ENCODE measurements around the gene ORAI1. TPM values are rescaled to one million over a fixed set of nuclear protein-coding genes. Genes with fewer than 3 reads are reported as not detected.

The ORAI1 gene
- total RNA-seq, 1 experiment from 2014 or later, result 31.4 TPM

DNA sequence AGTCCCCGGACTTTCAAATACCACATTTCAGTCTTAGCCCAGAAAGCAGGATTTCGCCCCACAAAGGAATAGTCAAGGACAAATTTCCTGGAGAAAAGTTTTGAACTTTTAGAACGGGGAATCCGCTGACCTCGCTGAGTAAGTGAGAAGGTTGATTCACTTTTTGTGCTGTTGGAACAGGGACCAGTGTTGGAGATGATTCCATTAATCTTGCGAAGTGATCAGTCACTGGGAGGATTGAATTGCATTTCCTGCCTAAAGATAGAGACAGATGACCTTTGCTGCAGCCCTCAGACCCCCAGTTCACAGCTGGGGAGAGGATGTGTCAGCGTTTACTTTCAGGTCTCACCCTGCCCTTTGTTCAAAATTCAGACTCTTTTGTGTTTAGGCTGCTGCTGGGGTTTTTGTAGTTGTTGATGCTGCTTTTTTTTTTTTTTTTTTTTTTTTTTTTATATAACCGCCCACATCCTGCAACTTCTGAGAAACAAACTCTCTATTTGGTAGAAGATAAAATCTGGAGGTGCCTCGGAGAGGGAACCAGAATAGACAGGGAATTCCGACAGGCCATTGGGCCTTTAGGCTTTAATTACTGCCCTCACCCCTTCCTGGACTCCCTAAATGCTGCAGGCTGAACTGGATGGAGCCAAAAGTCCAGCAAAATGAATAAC lies 35.7 kb upstream of the ORAI1 start:
- intact Hi-C loops (cut with micrococcal nuclease), result no loop called here
- Histone ChIP-seq H3F3A (ENCODE audit: low read length, unreplicated experiment) (no peaks in the 10 kb centered on the region), H3K4me3 (ENCODE audit: low read length) (no peak overlapping the region), H3K9ac (ENCODE audit: low read length) (no peak overlapping the region), H3K9me2 (replicated peaks; ENCODE audit: low read length) (no peaks in the 10 kb centered on the region), H3K4me1 (ENCODE audit: insufficient read depth, low read length) (no peaks in the 10 kb centered on the region), H3K9me3 (ENCODE audit: low read length) (no peaks in the 10 kb centered on the region), H3K27me3 (ENCODE audit: low read length) (no peaks in the 10 kb centered on the region), H3K36me3 (ENCODE audit: low read depth, low read length) (no peaks in the 10 kb centered on the region), H3K27ac (ENCODE audit: low read length) (no peak overlapping the region), H3K79me2 (ENCODE audit: low read length) (no peaks in the 10 kb centered on the region), H3K4me2 (ENCODE audit: low read length) (no peak overlapping the region), H2AFZ (ENCODE audit: low read length) (no peak overlapping the region), H4K20me1 (ENCODE audit: low read length) (no peaks in the 10 kb centered on the region)
- ChIA-PET CTCF (no interaction called here), POLR2A (ENCODE audit: unreplicated experiment) (no interaction called here)
- no peak for ATAC-seq
- no TSS peak for BruUV-seq (replicated peaks)
- TF ChIP-seq EZH2phosphoT487 (IDR thresholded peaks at IDR 0.05; ENCODE audit: borderline replicate concordance, low read length) (no peak), EZH2 (IDR thresholded peaks at IDR 0.05; ENCODE audit: low read length, unreplicated experiment) (no peak)
- TF ChIP-seq, protein P1, sequence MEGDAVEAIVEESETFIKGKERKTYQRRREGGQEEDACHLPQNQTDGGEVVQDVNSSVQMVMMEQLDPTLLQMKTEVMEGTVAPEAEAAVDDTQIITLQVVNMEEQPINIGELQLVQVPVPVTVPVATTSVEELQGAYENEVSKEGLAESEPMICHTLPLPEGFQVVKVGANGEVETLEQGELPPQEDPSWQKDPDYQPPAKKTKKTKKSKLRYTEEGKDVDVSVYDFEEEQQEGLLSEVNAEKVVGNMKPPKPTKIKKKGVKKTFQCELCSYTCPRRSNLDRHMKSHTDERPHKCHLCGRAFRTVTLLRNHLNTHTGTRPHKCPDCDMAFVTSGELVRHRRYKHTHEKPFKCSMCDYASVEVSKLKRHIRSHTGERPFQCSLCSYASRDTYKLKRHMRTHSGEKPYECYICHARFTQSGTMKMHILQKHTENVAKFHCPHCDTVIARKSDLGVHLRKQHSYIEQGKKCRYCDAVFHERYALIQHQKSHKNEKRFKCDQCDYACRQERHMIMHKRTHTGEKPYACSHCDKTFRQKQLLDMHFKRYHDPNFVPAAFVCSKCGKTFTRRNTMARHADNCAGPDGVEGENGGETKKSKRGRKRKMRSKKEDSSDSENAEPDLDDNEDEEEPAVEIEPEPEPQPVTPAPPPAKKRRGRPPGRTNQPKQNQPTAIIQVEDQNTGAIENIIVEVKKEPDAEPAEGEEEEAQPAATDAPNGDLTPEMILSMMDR (conservative IDR thresholded peaks at IDR 0.05; ENCODE audit: low read depth, low read length), result no peak
- DNase-seq, result no peak

DNA sequence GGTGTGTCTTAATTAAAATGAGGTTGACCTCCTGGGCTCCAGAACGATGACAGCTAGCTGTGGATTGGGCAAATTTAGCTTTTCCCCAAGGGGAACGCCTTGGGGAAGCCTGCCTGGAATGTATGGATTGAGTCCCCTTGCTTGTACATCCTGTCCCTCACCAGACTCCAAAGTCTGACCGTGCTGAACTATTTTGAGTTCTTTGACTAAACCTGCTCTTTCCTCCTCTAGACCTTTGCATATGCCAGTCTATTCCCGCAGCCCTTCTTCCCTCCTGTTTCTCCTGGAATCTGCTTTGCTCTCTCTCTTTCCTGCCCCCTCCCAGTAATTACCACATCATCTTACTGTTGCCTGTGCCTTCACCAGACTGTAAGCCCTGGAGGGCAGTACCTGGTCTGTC lies 34.0 kb upstream of the ORAI1 start:
- TF ChIP-seq, protein P1 (conservative IDR thresholded peaks at IDR 0.05; ENCODE audit: low read depth, low read length), result no peak
- no peak for TF ChIP-seq EZH2phosphoT487 (IDR thresholded peaks at IDR 0.05; ENCODE audit: borderline replicate concordance, low read length)
- no peak for TF ChIP-seq EZH2 (IDR thresholded peaks at IDR 0.05; ENCODE audit: low read length, unreplicated experiment)

DNA sequence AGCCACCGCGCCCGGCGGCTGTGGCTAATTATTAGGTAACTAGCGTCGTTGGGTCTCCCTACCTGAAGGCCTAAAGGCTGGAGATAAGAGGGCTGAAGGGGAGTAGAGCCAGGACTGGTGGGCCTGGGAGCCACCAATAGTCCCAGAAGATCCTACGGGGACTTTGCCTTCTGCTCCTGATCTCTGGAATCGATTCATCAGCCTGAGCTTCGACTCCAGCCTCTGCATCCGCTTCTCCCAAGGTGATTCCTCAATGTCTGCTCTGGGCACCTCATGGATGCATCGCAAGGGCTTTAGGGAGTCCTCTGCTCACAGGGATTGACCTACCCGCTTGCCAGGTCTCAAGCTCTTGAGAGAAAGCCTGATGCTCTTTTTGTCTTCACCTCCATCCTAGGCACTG lies 30.8 kb upstream of the ORAI1 start:
- H3K36me3 ChIP-seq (ENCODE audit: low read depth, low read length), result no peaks in the 10 kb centered on the region
- H3K27me3 ChIP-seq (ENCODE audit: low read length), result no peaks in the 10 kb centered on the region
- no peaks in the 10 kb centered on the region for H4K20me1 ChIP-seq (ENCODE audit: low read length)
- H3K79me2 ChIP-seq (ENCODE audit: low read length), result no peaks in the 10 kb centered on the region
- no peak for TF ChIP-seq EZH2phosphoT487 (IDR thresholded peaks at IDR 0.05; ENCODE audit: borderline replicate concordance, low read length)
- TF ChIP-seq, protein P1 (conservative IDR thresholded peaks at IDR 0.05; ENCODE audit: low read depth, low read length), result no peak
- no peak for TF ChIP-seq EZH2 (IDR thresholded peaks at IDR 0.05; ENCODE audit: low read length, unreplicated experiment)
- no peak for ATAC-seq
- no peak overlapping the region for H2AFZ ChIP-seq (ENCODE audit: low read length)
- H3K4me3 ChIP-seq (ENCODE audit: low read length), result no peak overlapping the region
- H3K9me2 ChIP-seq (replicated peaks; ENCODE audit: low read length), result no peaks in the 10 kb centered on the region
- H3K9ac ChIP-seq (ENCODE audit: low read length), result no peak overlapping the region
- no peak overlapping the region for H3K4me2 ChIP-seq (ENCODE audit: low read length)
- no TSS peak for BruUV-seq (replicated peaks)
- ChIA-PET POLR2A (ENCODE audit: unreplicated experiment) (no interaction called here), CTCF (no interaction called here)
- H3K27ac ChIP-seq (ENCODE audit: low read length), result no peak overlapping the region
- intact Hi-C loops (cut with micrococcal nuclease), result no loop called here
- H3K9me3 ChIP-seq (ENCODE audit: low read length), result no peaks in the 10 kb centered on the region
- H3F3A ChIP-seq (ENCODE audit: low read length, unreplicated experiment), result no peaks in the 10 kb centered on the region
- no peaks in the 10 kb centered on the region for H3K4me1 ChIP-seq (ENCODE audit: insufficient read depth, low read length)
- DNase-seq, result no peak

More for the DNA sequence above, 34.0 kb upstream of the ORAI1 start:
- Histone ChIP-seq H3K9me3 (ENCODE audit: low read length) (no peaks in the 10 kb centered on the region), H3K4me1 (ENCODE audit: insufficient read depth, low read length) (no peaks in the 10 kb centered on the region), H3K27ac (ENCODE audit: low read length) (no peak overlapping the region), H3K27me3 (ENCODE audit: low read length) (no peaks in the 10 kb centered on the region), H3K36me3 (ENCODE audit: low read depth, low read length) (no peaks in the 10 kb centered on the region), H2AFZ (ENCODE audit: low read length) (no peak overlapping the region), H3K9ac (ENCODE audit: low read length) (no peak overlapping the region), H3F3A (ENCODE audit: low read length, unreplicated experiment) (no peaks in the 10 kb centered on the region), H3K9me2 (replicated peaks; ENCODE audit: low read length) (no peaks in the 10 kb centered on the region), H4K20me1 (ENCODE audit: low read length) (no peaks in the 10 kb centered on the region), H3K4me3 (ENCODE audit: low read length) (no peak overlapping the region), H3K79me2 (ENCODE audit: low read length) (no peaks in the 10 kb centered on the region), H3K4me2 (ENCODE audit: low read length) (no peak overlapping the region)
- ChIA-PET CTCF (no interaction called here), POLR2A (ENCODE audit: unreplicated experiment) (no interaction called here)
- BruUV-seq (replicated peaks), result no TSS peak
- ATAC-seq (no peak), DNase-seq (no peak)
- intact Hi-C loops (cut with micrococcal nuclease), result no loop called here

Data from PC-3 (cell line).